ENCODE measurements around the gene HAT1.

GRCh38 chr2:171965238-171965637 lies 43.0 kb downstream of the HAT1 start:
- no peak for TF ChIP-seq EP300 (IDR thresholded peaks at IDR 0.05)
- no peak for TF ChIP-seq CTCF (IDR thresholded peaks at IDR 0.05)
- no peak for TF ChIP-seq POLR2A (IDR thresholded peaks at IDR 0.05)

Measured in ovary (tissue), 3 donors.